NAMALWA (cell line): ENCODE measurements around the gene TMEM33.

Source experiments
- DNase-seq: peaks from one replicate; pipeline ENCODE4 v3.0.0-alpha.2; 2015; ENCODE audit warnings: low spot score

Gene TMEM33

GRCh38 chr4:41939016-41939626 is 3.9 kb downstream of the TMEM33 start:
- no peak for DNase-seq

- DNase-seq: no peak
These were observed 5.6 kb downstream of the TMEM33 start for GRCh38 chr4:41940834-41941233.

- DNase-seq: no peak
These were observed 8.3 kb downstream of the TMEM33 start for GRCh38 chr4:41943506-41943905.

DNA sequence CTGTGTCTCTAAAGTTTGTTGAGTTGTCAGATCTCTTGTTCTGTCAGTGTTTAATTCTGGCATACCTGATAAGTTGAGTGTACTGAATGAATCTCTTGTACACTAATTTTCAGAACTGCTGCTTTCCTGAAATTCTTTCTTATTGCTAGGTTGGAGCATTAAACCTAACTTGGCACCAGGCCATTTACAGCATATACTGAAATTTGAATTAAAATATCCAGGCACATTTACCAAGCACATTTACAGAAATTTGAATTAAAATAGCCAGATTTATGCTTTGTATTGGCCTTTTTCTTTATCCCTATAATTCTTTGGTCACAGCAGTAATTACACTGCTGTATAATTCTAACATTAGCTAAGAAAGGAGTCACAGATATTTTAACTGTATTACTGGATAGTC is 8.9 kb downstream of the TMEM33 start:
- DNase-seq: no peak

- DNase-seq: no peak
These were observed 14.3 kb downstream of the TMEM33 start for GRCh38 chr4:41949531-41949930.

GRCh38 chr4:41957634-41958033 is 22.4 kb downstream of the TMEM33 start:
- DNase-seq: peak; percentile 65

- peak; percentile 70 for DNase-seq
These were observed 27.9 kb downstream of the TMEM33 start for GRCh38 chr4:41963105-41963504.

- no peak for DNase-seq
These were observed 29.2 kb downstream of the TMEM33 start for GRCh38 chr4:41964401-41964800.

DNA sequence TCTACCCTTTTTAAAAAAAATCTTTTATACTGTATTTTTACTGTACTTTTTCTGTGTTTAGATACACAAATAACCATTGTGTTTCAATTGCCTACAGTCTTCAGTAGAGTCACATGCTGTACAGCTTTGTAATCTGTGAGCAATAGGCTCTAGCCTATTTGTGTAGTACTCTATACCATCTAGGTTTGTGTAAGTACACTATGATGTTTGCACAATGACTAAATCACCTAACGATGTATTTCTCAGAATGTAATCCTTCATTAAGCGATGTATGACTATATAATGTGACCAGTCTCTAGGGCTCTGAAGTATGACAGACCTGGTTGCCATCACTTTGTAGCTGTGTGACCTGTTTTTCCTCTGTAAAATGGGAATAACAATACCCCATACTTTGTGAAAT is 32.2 kb downstream of the TMEM33 start:
- no peak for DNase-seq

DNA sequence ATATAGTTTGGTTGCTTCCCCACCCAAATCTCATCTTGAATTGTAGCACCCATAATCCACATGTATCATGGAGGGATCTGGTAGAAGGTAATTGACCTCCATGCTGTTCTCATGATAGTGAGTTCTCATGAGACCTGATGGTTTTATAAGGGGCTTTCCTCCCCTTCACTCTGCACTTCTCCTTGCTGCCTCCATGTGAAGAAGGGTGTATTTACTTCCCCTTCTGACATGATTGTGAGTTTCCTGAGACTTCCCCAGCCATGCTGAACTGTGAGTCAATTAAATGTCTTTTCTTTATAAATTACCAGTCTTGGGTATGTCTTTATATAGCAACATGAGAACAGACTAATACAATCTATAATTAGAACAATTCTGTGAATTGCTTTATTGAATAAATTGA is 34.4 kb downstream of the TMEM33 start:
- DNase-seq: no peak

- no peak for DNase-seq
These were observed 40.1 kb downstream of the TMEM33 start for GRCh38 chr4:41975341-41975740.

- no peak for DNase-seq
These were observed 41.7 kb downstream of the TMEM33 start for GRCh38 chr4:41976775-41977516.

- DNase-seq: no peak
These were observed 42.5 kb downstream of the TMEM33 start for GRCh38 chr4:41977709-41978108.

- DNase-seq: no peak
These were observed 46.2 kb downstream of the TMEM33 start, which contains the start of gene DCAF4L1 for GRCh38 chr4:41981456-41981855. DCAF4L1 (plus strand) TSS chr4:41981756; CDS start chr4:41981793, 37 bp downstream.

DNA sequence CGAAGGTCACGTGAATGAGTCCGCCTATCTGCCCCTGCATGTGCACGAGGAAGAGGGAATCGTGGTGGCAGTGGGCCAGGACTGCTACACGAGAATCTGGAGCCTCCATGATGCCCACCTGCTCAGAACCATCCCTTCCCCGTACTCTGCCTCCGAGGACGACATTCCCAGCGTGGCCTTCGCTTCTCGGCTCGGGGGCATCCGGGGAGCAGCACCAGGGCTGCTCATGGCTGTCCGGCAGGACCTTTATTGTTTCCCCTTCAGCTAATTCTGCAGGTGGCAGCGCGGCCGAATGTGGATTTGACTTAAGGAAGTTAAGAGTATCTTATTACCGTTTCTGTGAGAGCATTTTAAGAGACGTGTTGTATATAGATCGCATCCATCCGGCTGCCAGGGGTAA is 47.5 kb downstream of the TMEM33 start:
- DNase-seq: no peak

DNA sequence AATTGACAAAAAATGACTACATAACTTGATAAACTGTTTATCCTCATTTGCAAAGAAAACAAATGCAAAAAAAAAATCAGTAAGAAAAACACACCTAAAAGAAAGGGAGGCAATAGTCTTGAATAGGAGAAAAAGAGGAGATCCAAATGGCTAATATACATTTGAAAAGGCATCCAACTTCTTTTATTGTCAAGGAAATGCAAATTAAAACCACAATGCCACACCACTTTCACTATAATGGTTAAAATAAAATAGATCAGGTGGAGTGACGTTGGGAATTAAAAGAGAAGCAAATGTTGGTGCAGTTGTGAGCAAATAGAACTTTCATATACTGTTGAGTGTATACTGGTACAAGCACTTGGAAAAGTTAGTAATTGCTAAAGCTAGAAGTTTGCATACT is 49.9 kb downstream of the TMEM33 start:
- no peak for DNase-seq

DNA sequence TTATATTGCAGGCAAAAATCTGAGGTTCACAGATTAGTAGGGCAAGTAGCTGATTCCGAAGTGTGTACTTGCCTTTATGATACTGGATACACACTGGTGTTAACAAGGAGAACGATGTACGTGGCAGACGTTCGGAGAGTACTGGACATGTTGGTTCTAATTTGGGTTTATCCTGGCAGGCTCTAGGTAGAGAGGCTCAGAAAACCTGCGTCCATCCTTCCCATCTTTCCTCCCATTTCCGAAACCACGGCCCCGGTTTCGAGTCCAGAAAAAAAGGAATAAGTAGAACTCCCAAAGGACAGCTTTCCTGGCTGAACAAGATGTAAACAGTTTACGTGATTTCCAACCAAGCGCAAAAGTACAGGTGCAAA is 54.8 kb downstream of the TMEM33 start:
- no peak for DNase-seq

- DNase-seq: peak; percentile 98
These were observed 55.3 kb downstream of the TMEM33 start, which contains the start of gene SLC30A9 for GRCh38 chr4:41990365-41991111. SLC30A9 (plus strand) TSS chr4:41990530; CDS start chr4:41990652, 122 bp downstream.

DNA sequence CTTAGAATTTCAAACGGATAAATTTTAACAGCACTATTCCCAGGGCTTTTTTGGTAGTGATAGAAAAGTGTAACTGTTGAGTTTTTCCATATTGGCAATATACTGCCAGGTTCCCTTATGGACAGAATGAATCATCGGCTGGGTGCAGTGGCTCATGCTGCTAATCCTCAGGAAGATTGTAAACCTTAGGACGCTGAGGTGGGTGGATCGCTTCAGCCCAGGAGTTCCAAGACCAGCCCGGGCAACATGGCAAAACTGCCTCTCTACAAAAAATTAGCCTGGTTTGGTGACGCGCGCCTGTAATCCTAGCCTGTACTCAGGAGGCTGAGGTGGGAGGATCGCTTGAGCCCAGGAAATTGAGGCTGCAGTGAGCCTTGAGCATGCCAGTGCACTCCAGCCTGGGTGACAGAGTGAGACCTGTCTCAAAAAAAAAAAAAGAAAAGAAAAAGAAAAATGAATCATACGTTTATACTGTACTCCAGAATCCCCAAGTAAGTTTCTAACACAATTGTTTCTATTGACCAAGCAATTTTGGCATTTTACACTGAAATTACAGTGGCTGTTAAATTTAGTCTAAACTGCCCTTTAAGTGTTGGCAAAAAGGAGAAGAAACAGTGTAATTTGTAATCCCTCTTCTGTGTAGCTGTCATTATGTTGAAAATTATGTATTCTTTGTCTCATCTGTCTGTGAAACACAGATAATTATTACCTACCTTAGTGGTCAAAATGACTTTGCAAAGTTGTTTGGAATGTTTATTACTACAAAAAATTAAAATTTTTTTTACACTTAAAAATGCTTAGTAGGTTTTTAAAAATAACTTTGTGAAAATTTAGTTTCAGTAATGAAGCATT is 56.9 kb downstream of the TMEM33 start:
- DNase-seq: no peak

- no peak for DNase-seq
These were observed 58.0 kb downstream of the TMEM33 start for GRCh38 chr4:41992967-41993857.

DNA sequence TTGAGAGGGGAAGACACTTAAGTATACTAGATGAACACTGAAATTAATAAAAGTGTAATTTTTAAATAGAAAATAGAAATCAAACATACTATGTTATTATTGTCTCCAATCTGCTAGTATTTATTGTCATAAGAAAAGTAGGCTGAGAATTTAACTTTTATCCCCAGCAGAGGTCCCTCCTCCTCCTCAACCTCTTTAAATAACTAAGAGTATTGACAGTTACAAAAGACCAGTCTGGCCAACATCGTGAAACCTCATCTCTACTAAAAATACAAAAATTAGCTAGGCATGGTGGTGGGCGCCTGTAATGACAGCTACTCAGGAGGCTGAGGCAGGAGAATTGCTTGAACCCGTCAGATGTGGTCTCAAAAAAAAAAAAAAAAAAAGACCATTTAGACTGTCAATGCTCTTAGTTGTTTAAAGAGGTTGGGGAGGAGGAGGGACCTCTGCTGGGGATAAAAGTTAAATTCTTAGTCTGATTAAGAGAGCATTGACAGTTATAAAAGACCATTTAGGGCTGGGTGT is 59.3 kb downstream of the TMEM33 start:
- DNase-seq: peak; percentile 41
